ENCODE results near the gene FGF2. TPM values are rescaled to one million over a fixed set of nuclear protein-coding genes. Genes with fewer than 3 reads are reported as not detected.

The FGF2 gene
- total RNA-seq, 1 donor from 2014 or later = 25.1 TPM

GRCh38 chr4:122788935-122789334 lies 37.7 kb upstream of the FGF2 start:
- Mint-ChIP-seq H3K4me3 (ENCODE audit: unreplicated experiment) (no peak overlapping the region), H3K27me3 (ENCODE audit: low read depth) (no peaks in the 10 kb centered on the region), H3K27ac (ENCODE audit: unreplicated experiment) (no peak overlapping the region), H3K4me1 (ENCODE audit: low read depth) (peaks cover 17% of the 10 kb centered on the region), H3K36me3 (ENCODE audit: low read depth) (no peaks in the 10 kb centered on the region), H3K9me3 (ENCODE audit: low read depth) (no peaks in the 10 kb centered on the region)
- DNase-seq (ENCODE audit: low spot score) = no peak
- no peak for TF ChIP-seq CTCF (IDR thresholded peaks at IDR 0.05)

- Mint-ChIP-seq H3K4me1 (ENCODE audit: low read depth) (peaks cover 29% of the 10 kb centered on the region), H3K27ac (ENCODE audit: unreplicated experiment) (no peak overlapping the region), H3K9me3 (ENCODE audit: low read depth) (no peaks in the 10 kb centered on the region), H3K36me3 (ENCODE audit: low read depth) (no peaks in the 10 kb centered on the region), H3K27me3 (ENCODE audit: low read depth) (no peaks in the 10 kb centered on the region), H3K4me3 (ENCODE audit: unreplicated experiment) (no peak overlapping the region)
- no peak for DNase-seq (ENCODE audit: low spot score)
- TF ChIP-seq CTCF (IDR thresholded peaks at IDR 0.05) = no peak
Observed at GRCh38 chr4:122793811-122794210, 32.8 kb upstream of the FGF2 start.

GRCh38 chr4:122796801-122797404 lies 29.7 kb upstream of the FGF2 start:
- no peak for DNase-seq (ENCODE audit: low spot score)
- Mint-ChIP-seq H3K36me3 (ENCODE audit: low read depth) (no peaks in the 10 kb centered on the region), H3K27me3 (ENCODE audit: low read depth) (no peaks in the 10 kb centered on the region), H3K4me1 (ENCODE audit: low read depth) (peaks cover 31% of the 10 kb centered on the region), H3K9me3 (ENCODE audit: low read depth) (no peaks in the 10 kb centered on the region), H3K4me3 (ENCODE audit: unreplicated experiment) (no peak overlapping the region), H3K27ac (ENCODE audit: unreplicated experiment) (peak overlapping the region; percentile 98)
- TF ChIP-seq CTCF (IDR thresholded peaks at IDR 0.05) = no peak

- TF ChIP-seq CTCF (IDR thresholded peaks at IDR 0.05) = no peak
- Mint-ChIP-seq H3K4me3 (ENCODE audit: unreplicated experiment) (peak overlapping the region; percentile 63), H3K9me3 (ENCODE audit: low read depth) (no peaks in the 10 kb centered on the region), H3K36me3 (ENCODE audit: low read depth) (no peaks in the 10 kb centered on the region), H3K27me3 (ENCODE audit: low read depth) (no peaks in the 10 kb centered on the region), H3K27ac (ENCODE audit: unreplicated experiment) (peak overlapping the region; percentile 98), H3K4me1 (ENCODE audit: low read depth) (peaks cover 31% of the 10 kb centered on the region)
- no peak for DNase-seq (ENCODE audit: low spot score)
Observed at GRCh38 chr4:122797405-122798094, 29.1 kb upstream of the FGF2 start.

- Mint-ChIP-seq H3K4me1 (ENCODE audit: low read depth) (peaks cover 31% of the 10 kb centered on the region), H3K27ac (ENCODE audit: unreplicated experiment) (peak overlapping the region; percentile 98), H3K36me3 (ENCODE audit: low read depth) (no peaks in the 10 kb centered on the region), H3K4me3 (ENCODE audit: unreplicated experiment) (peak overlapping the region; percentile 63), H3K27me3 (ENCODE audit: low read depth) (no peaks in the 10 kb centered on the region), H3K9me3 (ENCODE audit: low read depth) (no peaks in the 10 kb centered on the region)
- TF ChIP-seq CTCF (IDR thresholded peaks at IDR 0.05) = peak; percentile 51
- DNase-seq (ENCODE audit: low spot score) = no peak
Observed at GRCh38 chr4:122798101-122798500, 28.5 kb upstream of the FGF2 start.
